ENCODE results near the gene SGIP1. TPM values are rescaled to one million over a fixed set of nuclear protein-coding genes. Genes with fewer than 3 reads are reported as not detected.

Gene SGIP1
- polyA plus RNA-seq, 1 experiment = 110 TPM

DNA sequence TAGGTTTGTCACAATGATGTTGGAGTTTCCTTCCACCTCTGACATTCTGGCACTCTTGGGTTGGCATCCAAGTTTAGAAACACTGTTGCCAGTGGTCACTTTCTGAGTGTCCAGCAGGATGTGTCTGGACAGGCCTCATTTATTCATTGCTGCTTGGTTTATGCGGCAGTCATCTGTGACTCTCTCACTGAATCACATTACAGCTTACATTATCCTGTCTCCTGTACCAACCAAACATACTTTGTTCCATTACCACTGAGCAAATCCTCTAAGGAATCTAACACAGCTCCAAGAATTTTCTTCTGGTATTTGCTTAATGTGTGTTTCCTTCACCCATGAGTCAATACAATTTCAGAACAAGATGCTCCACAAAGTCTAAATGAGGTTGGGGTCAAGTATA is 19.9 kb downstream of the SGIP1 start:
- Histone ChIP-seq H3K9me3 (ENCODE audit: control insufficient read depth, insufficient read depth, low read length) (no peaks in the 10 kb centered on the region), H3K4me3 (ENCODE audit: low read depth, low read length) (no peak overlapping the region), H3K27ac (ENCODE audit: low read depth, low read length) (peak overlapping the region; percentile 40), H3K27me3 (ENCODE audit: control insufficient read depth, insufficient read depth, low read length) (no peaks in the 10 kb centered on the region)
- DNase-seq (ENCODE audit: low read depth, low spot score) = no peak
- ChIA-PET CTCF (no interaction called here), POLR2A (interaction anchor here (0.7 to 1.8 kb wide), 3 partner anchors 9 to 20 kb away, joined by 3 to 10 read pairs (median 5); partner anchors contain the start of gene SGIP1)
- TF ChIP-seq, protein P1, sequence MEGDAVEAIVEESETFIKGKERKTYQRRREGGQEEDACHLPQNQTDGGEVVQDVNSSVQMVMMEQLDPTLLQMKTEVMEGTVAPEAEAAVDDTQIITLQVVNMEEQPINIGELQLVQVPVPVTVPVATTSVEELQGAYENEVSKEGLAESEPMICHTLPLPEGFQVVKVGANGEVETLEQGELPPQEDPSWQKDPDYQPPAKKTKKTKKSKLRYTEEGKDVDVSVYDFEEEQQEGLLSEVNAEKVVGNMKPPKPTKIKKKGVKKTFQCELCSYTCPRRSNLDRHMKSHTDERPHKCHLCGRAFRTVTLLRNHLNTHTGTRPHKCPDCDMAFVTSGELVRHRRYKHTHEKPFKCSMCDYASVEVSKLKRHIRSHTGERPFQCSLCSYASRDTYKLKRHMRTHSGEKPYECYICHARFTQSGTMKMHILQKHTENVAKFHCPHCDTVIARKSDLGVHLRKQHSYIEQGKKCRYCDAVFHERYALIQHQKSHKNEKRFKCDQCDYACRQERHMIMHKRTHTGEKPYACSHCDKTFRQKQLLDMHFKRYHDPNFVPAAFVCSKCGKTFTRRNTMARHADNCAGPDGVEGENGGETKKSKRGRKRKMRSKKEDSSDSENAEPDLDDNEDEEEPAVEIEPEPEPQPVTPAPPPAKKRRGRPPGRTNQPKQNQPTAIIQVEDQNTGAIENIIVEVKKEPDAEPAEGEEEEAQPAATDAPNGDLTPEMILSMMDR (IDR thresholded peaks at IDR 0.05; ENCODE audit: low read depth, low read length) = no peak

DNA sequence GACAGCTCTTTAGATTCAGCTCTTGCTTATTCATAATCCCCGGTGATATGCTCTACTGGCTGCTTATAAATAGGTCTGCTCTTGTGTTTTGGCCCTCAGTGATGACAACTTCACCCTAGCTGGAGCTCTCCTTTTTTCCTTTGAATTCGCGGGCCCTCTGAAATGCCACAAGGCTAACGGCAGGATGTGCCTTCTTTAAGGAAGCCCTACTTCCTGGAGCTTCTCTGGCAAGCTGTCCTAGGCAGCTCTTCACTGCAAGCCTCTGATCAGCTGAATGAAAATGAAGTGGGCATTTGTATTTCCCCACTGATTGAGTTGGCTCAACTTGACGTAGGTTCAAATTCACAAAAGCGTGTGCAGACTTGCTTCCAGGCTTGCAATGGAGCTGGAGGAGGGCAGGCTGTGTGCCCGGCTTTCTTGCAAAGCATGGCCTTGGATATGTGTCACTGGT is 22.2 kb downstream of the SGIP1 start:
- Histone ChIP-seq H3K27me3 (ENCODE audit: control insufficient read depth, insufficient read depth, low read length) (no peaks in the 10 kb centered on the region), H3K9me3 (ENCODE audit: control insufficient read depth, insufficient read depth, low read length) (no peaks in the 10 kb centered on the region), H3K4me3 (ENCODE audit: low read depth, low read length) (no peak overlapping the region), H3K27ac (ENCODE audit: low read depth, low read length) (no peak overlapping the region)
- POLR2A ChIA-PET = no interaction called here
- no peak for DNase-seq (ENCODE audit: low read depth, low spot score)
- TF ChIP-seq, protein P1 (IDR thresholded peaks at IDR 0.05; ENCODE audit: low read depth, low read length) = no peak
- CTCF ChIA-PET = no interaction called here

DNA sequence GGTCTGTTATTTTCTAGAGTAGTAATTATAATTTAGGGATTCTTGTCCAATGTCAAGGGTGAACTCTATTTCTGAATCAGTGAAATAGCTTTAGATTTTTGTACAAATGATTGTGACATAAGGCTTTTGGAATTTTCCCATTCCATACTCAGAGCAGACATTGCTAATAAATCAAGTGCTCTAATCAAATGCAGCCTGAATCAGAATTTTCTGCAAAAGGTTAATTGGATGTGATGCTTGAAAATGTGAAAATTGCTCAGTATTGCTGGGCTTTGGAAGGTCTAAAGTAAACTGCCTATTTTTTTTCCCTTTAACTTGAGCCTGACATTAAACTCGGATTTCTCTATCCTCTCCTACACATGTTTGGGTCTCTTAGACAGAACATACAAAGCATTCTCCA is 23.2 kb downstream of the SGIP1 start:
- no peak overlapping the region for H3K4me3 ChIP-seq (ENCODE audit: low read depth, low read length)
- TF ChIP-seq, protein P1 (IDR thresholded peaks at IDR 0.05; ENCODE audit: low read depth, low read length) = no peak
- H3K27me3 ChIP-seq (ENCODE audit: control insufficient read depth, insufficient read depth, low read length) = no peaks in the 10 kb centered on the region
- DNase-seq (ENCODE audit: low read depth, low spot score) = no peak
- no peak overlapping the region for H3K27ac ChIP-seq (ENCODE audit: low read depth, low read length)
- CTCF ChIA-PET = no interaction called here
- POLR2A ChIA-PET = interaction anchor here (0.6 to 1.0 kb wide), 2 partner anchors 11 to 17 kb away, joined by 3 read pairs; no protein-coding TSS in a partner anchor
- H3K9me3 ChIP-seq (ENCODE audit: control insufficient read depth, insufficient read depth, low read length) = no peaks in the 10 kb centered on the region

DNA sequence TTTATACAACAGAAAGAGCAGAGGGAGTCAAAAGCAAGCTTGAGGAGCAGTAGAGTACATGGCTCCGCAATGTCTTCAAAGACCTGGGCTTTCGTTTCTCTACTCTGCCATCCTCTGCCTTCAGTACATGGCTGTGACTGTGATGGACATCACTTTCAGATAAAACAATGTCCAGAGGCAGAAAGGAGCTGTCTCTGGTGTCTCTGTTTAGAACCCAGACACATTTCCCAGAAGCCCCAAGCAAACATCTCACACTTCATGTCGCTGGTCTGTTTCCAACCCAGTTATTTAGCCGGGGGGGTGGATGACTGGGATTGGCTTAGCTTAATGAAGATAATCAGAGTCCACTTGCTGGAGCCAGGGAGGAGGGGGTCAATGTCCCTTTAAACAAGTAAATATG is 25.6 kb downstream of the SGIP1 start:
- no peak overlapping the region for H3K27ac ChIP-seq (ENCODE audit: low read depth, low read length)
- POLR2A ChIA-PET = interaction anchor here (1.7 kb wide), 1 partner anchor 26 kb away, joined by 5 read pairs; the partner anchor contains the start of gene SGIP1

DNA sequence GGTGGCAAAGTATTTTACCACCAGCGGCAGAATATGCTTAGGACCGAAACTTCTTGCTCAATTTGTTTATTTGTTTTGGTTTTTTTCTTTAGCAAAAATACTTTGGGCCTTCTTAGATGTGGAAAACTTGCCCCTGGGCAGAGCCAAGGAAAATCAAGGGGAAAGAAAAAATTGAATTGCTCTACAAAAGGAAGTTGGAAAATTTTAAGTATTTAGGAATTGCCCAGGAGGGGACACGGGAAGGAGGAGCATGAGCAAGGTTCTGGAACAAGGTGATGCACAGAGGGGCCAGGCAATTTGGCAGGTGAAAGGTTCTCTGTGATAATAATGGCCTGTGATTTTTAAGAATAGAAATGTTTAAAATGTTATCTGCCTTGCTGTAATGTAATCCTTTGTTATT is 28.6 kb downstream of the SGIP1 start:
- ChIA-PET POLR2A (interaction anchor here (1.2 to 2.4 kb wide), 3 partner anchors 9 to 26 kb away, joined by 3 to 10 read pairs (median 3); no protein-coding TSS in a partner anchor), CTCF (no interaction called here)
- TF ChIP-seq, protein P1 (IDR thresholded peaks at IDR 0.05; ENCODE audit: low read depth, low read length) = no peak
- no peaks in the 10 kb centered on the region for H3K27me3 ChIP-seq (ENCODE audit: control insufficient read depth, insufficient read depth, low read length)
- no peaks in the 10 kb centered on the region for H3K9me3 ChIP-seq (ENCODE audit: control insufficient read depth, insufficient read depth, low read length)
- peak overlapping the region; percentile 25 for H3K4me3 ChIP-seq (ENCODE audit: low read depth, low read length)
- H3K27ac ChIP-seq (ENCODE audit: low read depth, low read length) = no peak overlapping the region
- no peak for DNase-seq (ENCODE audit: low read depth, low spot score)

More for the DNA sequence above, 25.6 kb downstream of the SGIP1 start:
- Histone ChIP-seq H3K9me3 (ENCODE audit: control insufficient read depth, insufficient read depth, low read length) (no peaks in the 10 kb centered on the region), H3K4me3 (ENCODE audit: low read depth, low read length) (no peak overlapping the region), H3K27me3 (ENCODE audit: control insufficient read depth, insufficient read depth, low read length) (no peaks in the 10 kb centered on the region)
- no peak for DNase-seq (ENCODE audit: low read depth, low spot score)
- CTCF ChIA-PET = interaction anchor here (1.4 kb wide), 1 partner anchor 15 kb away, joined by 3 read pairs; no protein-coding TSS in a partner anchor
- TF ChIP-seq, protein P1 (IDR thresholded peaks at IDR 0.05; ENCODE audit: low read depth, low read length) = no peak

Measured in AG04450 (cell line).